HG02798 (cell line): ENCODE results near the gene FGF14.

Experiments used
- ATAC-seq: cut with Tn5 transposase; IDR thresholded peaks from one replicate; pipeline ENCODE4 v1.9.1; 2021; ENCODE audit warnings: mild to moderate bottlenecking; ENCODE audit not compliant: unreplicated experiment, poor library complexity

FGF14 gene

DNA sequence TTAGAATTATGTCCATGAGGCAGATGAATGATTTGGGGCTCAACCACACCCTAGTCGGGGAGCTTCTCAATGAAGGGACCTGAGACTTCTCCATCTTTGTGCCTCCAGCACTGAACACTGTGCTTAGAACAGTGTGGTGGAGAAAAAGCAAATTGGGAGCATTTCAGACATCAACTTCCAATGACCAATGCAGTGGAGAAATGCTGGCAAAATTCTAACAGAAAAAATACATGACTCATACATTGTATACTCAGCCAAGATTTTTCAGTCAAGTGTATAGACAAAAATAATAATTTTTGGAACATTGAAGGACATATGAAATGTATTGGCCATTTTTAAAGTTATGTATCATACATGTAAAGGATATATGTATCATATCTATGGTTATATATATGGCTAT, 134.7 kb downstream of the FGF14 start:
- no peak for ATAC-seq

- ATAC-seq = no peak
These were observed 140.0 kb downstream of the FGF14 start for GRCh38 chr13:102261809-102262208.

DNA sequence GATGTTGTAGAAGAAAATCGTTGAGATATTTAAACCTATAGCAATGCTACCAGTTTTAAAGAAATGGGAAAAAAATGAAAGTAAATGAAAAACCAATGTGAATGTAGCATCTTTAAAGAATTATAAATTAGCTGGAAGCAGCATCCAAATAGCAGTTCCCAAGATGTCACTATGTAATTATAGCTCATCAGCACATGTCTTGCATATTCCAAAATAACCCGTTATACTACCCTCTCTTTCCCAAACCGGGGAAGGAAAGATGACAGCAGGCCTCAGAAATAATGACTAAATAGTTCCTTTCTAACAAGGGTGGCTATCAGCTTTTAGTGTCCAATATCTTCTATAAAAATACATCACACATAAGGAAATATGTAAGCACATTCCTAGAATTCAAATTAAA, 140.5 kb downstream of the FGF14 start:
- ATAC-seq = no peak

DNA sequence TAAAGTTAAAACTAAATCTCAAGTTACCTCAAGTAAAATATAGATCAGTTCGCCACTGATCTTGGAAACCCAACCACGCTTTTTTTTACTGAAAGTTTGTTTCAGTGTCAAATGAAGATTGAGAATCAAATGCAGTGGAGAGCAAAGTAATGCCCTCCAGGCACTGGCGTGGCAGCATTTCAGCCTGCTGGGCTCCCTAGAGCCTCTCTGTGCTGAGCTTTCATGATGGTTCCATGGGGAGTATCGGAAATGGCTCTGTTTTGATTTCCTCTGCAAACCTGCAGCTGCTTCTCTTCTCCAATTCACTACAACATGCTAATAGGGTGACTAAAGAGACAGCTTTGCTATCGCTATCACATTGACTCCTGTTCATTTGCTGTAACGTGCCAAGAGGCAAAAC, 141.6 kb downstream of the FGF14 start:
- no peak for ATAC-seq

GRCh38 chr13:102255409-102255808, 146.4 kb downstream of the FGF14 start:
- no peak for ATAC-seq

DNA sequence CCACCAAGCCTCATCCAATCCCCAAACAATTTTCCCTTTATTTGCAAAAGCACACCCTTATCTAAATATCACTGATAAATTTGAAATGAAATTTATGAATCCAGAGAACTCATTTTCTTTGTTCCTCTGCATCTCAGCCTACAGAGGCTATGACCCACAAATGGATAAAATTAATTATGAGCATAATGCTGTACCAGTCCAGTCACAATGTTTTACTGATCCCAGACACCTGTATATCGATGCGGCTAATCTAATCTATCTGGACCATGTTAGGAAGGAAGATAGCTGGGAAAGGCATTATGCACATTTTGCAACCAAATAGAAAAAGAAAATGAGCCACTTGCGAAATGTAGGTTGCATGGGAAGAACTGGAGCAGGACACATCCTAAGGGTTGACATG, 150.0 kb downstream of the FGF14 start:
- ATAC-seq = no peak

DNA sequence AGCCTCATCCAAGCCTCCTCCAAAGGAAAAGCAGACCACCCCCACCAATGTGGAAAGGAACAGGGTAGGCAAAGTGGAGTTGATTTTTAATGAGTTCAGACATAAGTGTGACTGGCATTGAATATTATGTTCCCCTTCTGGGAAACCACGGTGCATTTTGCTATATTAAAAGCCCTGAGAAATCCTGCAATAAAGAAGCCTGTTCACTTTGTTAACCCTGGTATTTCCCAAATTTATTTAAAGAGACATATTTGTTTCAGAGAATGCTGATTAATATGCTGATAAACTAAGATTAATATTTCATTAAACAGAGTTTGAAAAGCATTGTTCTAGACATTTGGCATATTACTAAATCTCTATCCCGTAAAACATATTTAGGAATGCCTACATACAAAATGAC, 151.4 kb downstream of the FGF14 start:
- no peak for ATAC-seq

GRCh38 chr13:102244607-102245227, 157.1 kb downstream of the FGF14 start:
- no peak for ATAC-seq

GRCh38 chr13:102240110-102240509, 161.7 kb downstream of the FGF14 start:
- no peak for ATAC-seq

DNA sequence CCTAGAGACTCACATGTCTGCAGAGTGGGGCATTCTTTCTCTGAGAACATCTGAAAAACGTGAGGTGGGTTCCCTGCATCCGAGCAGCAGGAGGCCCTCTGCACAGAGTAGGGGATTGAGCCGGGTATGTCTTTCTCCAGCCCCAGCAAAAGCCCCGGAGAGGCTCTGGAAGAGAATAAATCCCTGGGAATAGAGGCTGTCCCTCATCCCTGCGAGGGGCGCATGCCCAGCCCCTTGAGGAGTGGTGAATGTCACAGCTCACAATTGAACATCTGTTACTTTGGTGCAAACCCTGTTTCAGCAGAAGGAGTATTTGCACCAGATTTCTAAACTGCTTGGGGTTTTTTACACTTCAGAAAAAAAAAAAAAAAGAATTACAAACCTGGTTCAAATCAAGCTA, 164.6 kb downstream of the FGF14 start:
- ATAC-seq = no peak

GRCh38 chr13:102236830-102237229, 165.0 kb downstream of the FGF14 start:
- no peak for ATAC-seq

GRCh38 chr13:102236341-102236740, 165.5 kb downstream of the FGF14 start:
- ATAC-seq = no peak

GRCh38 chr13:102235689-102236088, 166.2 kb downstream of the FGF14 start:
- ATAC-seq = no peak

GRCh38 chr13:102234618-102235017, 167.2 kb downstream of the FGF14 start:
- no peak for ATAC-seq

- ATAC-seq = no peak
These were observed 168.2 kb downstream of the FGF14 start for GRCh38 chr13:102233566-102234208.

DNA sequence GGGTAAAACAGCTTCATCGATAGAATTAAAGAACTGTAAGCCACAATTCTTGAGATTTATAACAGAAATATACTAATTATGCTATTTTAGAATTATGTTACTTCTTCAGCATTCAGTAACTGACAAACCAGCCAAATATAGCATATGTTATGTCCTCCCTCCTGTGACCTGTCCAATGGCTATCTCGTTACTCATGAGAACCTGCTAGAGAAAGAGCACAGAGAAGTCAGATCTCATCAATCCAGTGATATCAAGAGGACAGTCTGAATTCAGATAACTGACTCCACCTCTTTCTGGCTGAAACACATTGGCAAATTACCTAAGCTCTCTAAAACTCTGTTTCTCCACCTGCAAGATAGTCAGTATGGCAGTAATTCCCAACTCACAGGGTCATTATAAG, 170.4 kb downstream of the FGF14 start:
- ATAC-seq = no peak

DNA sequence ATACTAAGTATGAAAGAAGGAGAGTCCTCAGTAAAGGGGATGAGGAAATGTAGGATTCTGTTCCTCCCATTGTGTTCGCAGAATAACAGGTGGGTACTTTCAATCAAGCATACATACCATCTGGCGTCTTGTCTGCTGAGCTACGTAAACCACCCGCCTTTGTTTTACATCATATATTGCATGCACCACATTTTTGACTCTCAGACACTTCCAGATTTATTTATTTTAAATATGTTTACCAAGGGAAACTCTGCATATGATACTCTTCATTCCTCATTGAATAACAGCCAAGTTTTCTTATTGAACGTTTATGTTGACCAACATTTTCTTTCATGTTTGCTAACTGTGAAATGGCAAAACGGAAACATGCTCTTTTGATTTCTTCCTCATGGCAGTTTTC, 174.1 kb downstream of the FGF14 start:
- ATAC-seq = no peak

GRCh38 chr13:102226591-102226990, 175.3 kb downstream of the FGF14 start:
- ATAC-seq = no peak

- ATAC-seq = no peak
These were observed 176.0 kb downstream of the FGF14 start for GRCh38 chr13:102225892-102226291.

- no peak for ATAC-seq
These were observed 181.1 kb downstream of the FGF14 start for GRCh38 chr13:102220681-102221228.

GRCh38 chr13:102214956-102215355, 186.9 kb downstream of the FGF14 start:
- no peak for ATAC-seq

- no peak for ATAC-seq
These were observed 189.1 kb downstream of the FGF14 start for GRCh38 chr13:102212729-102213128.
